Upper lobe of left lung (tissue), 6 donors: ENCODE data around the gene OPRL1. TPM values are rescaled to one million over a fixed set of nuclear protein-coding genes. Genes with fewer than 3 reads are reported as not detected.
A peak's percentile ranks its signal among the peaks of the same experiment; 100 is the strongest.

Experiments used
- ATAC-seq, 2 donors: fragments of 200-7000 bp; cut with Tn5 transposase; one replicate each; pipeline ENCODE4 v1.9.1; 2022; ENCODE audit warnings: mild to moderate bottlenecking in 2 of 2, moderate library complexity in 2 of 2; ENCODE audit not compliant: low FRiP score in 2 of 2
- DNase-seq, 2 donors: peaks; one replicate each; pipeline ENCODE4 v3.0.0-alpha.2; 2019 to 2020
- H3K27ac ChIP-seq, 4 donors: fragments of 200-600 bp; sonication (generic); one replicate each; pipeline ENCODE4 v1.5.1; 2016 to 2019
- H3K27me3 ChIP-seq, 4 donors: fragments of 200-600 bp; sonication (generic); one replicate each; pipeline ENCODE4 v1.5.1; 2017 to 2019
- H3K36me3 ChIP-seq, 4 donors: fragments of 200-600 bp; sonication (generic); one replicate each; pipeline ENCODE4 v1.5.1; 2016 to 2019
- H3K4me1 ChIP-seq, 4 donors: fragments of 200-600 bp; sonication (generic); one replicate each; pipeline ENCODE4 v1.5.1; 2018 to 2019
- H3K4me3 ChIP-seq, 4 donors: fragments of 200-600 bp; sonication (generic); one replicate each; pipeline ENCODE4 v1.5.1; 2017 to 2019; ENCODE audit warnings: mild to moderate bottlenecking in 2 of 4, moderate library complexity in 1 of 4
- H3K9me3 ChIP-seq, 4 donors: fragments of 200-600 bp; sonication (generic); one replicate each; pipeline ENCODE4 v1.5.1; 2018 to 2019
- EP300 ChIP-seq, 4 donors: sonication (generic); formaldehyde crosslinking; IDR thresholded peaks; one replicate each; pipeline ENCODE4 v1.5.1; 2017; ENCODE audit warnings: antibody characterized with exemption in 4 of 4, control low read depth in 2 of 4
- POLR2A ChIP-seq, 4 donors: fragments of 450-650 bp; IDR thresholded peaks; one replicate each; pipeline ENCODE4 v1.5.1; 2016 to 2017; ENCODE audit warnings: antibody characterized with exemption in 4 of 4, mild to moderate bottlenecking in 2 of 4
- POLR2AphosphoS5 ChIP-seq, 2 donors: sonication (generic); formaldehyde crosslinking; IDR thresholded peaks; one replicate each; pipeline ENCODE4 v1.5.1; 2017; ENCODE audit warnings: antibody characterized with exemption in 2 of 2
- WGBS, 2 donors: methylation state at CpG; one replicate each; pipeline ENCODE4 v1.1.5; 2017 to 2018; 5-methylcytosine and 5-hydroxymethylcytosine counted together
- total RNA-seq, 6 donors: library from RNA; depleted of rRNA in 4 of 6; stranded (reverse); fragments of >200 nt in 4 of 6; gene quantifications; one replicate each; pipeline versions ENCODE4 v1.1.0 to v1.2.1, GENCODE V29; 2016 to 2021
- TF ChIP-seq, protein P1 (sequence below), 6 experiments: fragments of 450-650 bp in 4 of 6; fragments of 200-600 bp in 2 of 6; sonication (generic) in 2 of 6; IDR thresholded peaks; one replicate each; pipeline ENCODE4 v1.5.1; 2016 to 2019; ENCODE audit warnings: antibody characterized with exemption in 6 of 6
- donor health status: DM: no; HTN: no; CAD: no; lungs with moderate emphysema.
- donor health status: DM: no; HTN: yes; CAD: no; lungs with severe emphysema.

Gene OPRL1
- total RNA-seq, 6 donors from 2014 or later: 1.7 to 3.1 (median 2.6) TPM

DNA sequence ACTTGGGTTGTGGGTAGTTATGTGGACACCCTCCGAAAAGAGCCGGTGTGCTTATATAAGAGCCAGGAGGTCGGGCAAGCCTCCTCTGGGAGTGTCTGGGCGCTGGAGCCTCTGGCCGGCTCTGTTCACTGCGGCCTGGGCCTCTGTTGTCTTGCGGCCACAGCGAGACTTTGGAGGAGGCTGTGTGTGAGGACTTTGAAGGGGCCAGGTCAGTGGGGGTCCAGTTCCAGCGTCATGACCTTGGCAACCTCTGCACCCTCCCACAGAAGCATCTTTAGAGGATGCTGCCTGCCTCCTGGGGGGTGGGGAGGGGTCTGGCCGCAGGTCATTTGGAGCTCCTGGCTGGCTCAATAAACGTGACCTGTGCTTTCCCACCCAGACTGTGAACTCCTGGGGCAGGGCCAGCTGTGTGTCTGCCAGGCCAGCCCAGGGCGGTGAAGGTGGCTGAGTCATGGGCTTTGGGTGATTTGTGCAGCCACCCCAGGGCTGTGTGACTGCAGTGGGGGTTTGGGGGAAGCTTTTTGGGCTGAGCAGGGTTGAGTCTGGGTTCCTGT is 15.7 kb upstream of the OPRL1 start:
- Histone ChIP-seq H3K4me3 (peak overlapping the region in 3 of 4 donors; percentile 78 to 95 (median 83)), H3K4me1 (peaks cover 24 to 38% (median 28%) of the 10 kb centered on the region in 4 donors), H3K27me3 (no peaks in the 10 kb centered on the region), H3K9me3 (no peaks in the 10 kb centered on the region), H3K27ac (peak overlapping the region in 2 of 4 donors; percentile 68 to 85), H3K36me3 (no peaks in the 10 kb centered on the region)
- DNase-seq: peak in 1 of 2 donors; percentile 56
- TF ChIP-seq EP300 (IDR thresholded peaks at IDR 0.05): no peak
- no peak for TF ChIP-seq POLR2A (IDR thresholded peaks at IDR 0.05)
- TF ChIP-seq POLR2AphosphoS5 (IDR thresholded peaks at IDR 0.05): no peak
- TF ChIP-seq, protein P1, sequence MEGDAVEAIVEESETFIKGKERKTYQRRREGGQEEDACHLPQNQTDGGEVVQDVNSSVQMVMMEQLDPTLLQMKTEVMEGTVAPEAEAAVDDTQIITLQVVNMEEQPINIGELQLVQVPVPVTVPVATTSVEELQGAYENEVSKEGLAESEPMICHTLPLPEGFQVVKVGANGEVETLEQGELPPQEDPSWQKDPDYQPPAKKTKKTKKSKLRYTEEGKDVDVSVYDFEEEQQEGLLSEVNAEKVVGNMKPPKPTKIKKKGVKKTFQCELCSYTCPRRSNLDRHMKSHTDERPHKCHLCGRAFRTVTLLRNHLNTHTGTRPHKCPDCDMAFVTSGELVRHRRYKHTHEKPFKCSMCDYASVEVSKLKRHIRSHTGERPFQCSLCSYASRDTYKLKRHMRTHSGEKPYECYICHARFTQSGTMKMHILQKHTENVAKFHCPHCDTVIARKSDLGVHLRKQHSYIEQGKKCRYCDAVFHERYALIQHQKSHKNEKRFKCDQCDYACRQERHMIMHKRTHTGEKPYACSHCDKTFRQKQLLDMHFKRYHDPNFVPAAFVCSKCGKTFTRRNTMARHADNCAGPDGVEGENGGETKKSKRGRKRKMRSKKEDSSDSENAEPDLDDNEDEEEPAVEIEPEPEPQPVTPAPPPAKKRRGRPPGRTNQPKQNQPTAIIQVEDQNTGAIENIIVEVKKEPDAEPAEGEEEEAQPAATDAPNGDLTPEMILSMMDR (IDR thresholded peaks at IDR 0.05): no peak
- ATAC-seq: no peak
- WGBS, 2 donors: 46 to 48% methylated on average over 9 to 12 of the region's 12 CpGs

DNA sequence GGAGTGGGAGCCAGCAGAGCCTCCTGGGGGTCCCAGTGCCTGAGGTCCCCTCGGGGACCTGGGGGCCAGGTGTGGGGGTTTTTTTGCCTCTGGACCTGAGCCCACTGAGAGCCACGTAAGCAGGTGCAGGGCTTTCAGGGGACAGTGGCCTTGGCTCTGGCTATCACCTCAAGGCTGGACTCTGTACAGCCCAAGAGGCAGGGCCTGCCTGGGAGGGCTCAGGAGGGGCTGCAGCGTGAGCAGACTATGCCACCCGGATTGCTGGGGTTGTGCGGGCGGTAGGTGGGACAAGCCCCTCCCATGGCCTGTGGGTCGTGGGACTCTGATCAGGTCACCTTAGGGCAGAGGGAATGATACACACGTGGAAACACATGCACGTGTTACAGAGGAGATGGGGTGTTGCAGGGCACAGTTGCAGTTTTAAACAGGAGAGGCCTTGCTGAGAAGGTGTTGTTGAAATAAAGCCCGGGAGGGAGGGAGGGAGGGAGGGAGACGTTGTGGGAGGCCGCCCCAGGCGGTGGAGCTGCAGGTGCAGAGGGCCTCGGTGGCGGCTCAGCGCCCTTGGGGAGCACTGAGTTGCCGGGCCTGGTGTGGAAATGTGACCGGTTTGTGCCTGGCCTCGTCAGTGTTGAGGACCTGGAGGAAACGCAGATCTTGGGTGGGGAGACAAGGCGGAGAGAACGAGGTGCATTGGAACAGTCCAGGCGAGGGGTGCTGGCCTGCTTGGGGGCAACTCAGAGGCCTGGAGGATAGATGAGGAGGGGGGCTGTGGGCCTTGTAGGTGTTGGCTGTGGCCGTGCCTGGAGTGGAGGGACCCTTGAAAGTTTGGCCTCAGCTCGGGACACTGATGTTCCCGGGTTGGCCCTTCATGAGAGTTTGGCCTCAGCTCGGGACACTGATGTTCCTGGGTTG is 14.6 kb upstream of the OPRL1 start:
- H3K27ac ChIP-seq: no peak overlapping the region
- DNase-seq (peak in 1 of 2 donors; percentile 60), ATAC-seq (no peak)
- no peak for TF ChIP-seq POLR2AphosphoS5 (IDR thresholded peaks at IDR 0.05)
- no peak for TF ChIP-seq EP300 (IDR thresholded peaks at IDR 0.05)
- no peak for TF ChIP-seq POLR2A (IDR thresholded peaks at IDR 0.05)
- no peaks in the 10 kb centered on the region for H3K36me3 ChIP-seq
- no peaks in the 10 kb centered on the region for H3K9me3 ChIP-seq
- WGBS, 2 donors: 51% methylated on average over 21 to 27 of the region's 27 CpGs
- H3K4me1 ChIP-seq: peaks cover 24 to 45% (median 28%) of the 10 kb centered on the region in 4 donors
- no peaks in the 10 kb centered on the region for H3K27me3 ChIP-seq
- no peak overlapping the region for H3K4me3 ChIP-seq

DNA sequence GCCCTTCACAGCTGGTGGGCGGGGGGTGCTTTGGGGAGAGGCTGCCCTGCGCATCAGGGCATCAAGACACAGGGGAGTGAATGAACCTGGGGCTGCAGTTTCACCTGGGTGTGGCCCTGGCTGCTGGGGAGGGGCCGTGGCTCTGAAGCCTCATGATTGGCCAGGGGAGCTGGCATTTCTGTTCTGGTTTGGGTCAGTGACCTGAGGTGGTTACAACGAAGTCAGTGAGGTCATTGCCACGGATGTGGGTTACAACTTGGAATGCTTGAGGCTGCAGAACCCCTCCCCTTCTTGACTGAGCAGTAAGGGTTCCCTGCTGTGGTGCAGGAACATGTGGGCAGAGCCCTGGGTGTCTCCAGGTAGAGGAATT is 13.9 kb upstream of the OPRL1 start:
- Histone ChIP-seq H3K4me1 (peaks cover 24 to 45% (median 28%) of the 10 kb centered on the region in 4 donors), H3K4me3 (no peak overlapping the region), H3K9me3 (no peaks in the 10 kb centered on the region), H3K36me3 (no peaks in the 10 kb centered on the region), H3K27ac (no peak overlapping the region), H3K27me3 (no peaks in the 10 kb centered on the region)
- 25 to 49% methylated on average over 2 to 5 of the region's 5 CpGs for WGBS, 2 donors
- ATAC-seq (no peak), DNase-seq (peak; percentile 46 to 47)
- TF ChIP-seq, protein P1 (IDR thresholded peaks at IDR 0.05): no peak
- TF ChIP-seq POLR2AphosphoS5 (IDR thresholded peaks at IDR 0.05): no peak
- no peak for TF ChIP-seq EP300 (IDR thresholded peaks at IDR 0.05)
- TF ChIP-seq POLR2A (IDR thresholded peaks at IDR 0.05): no peak

DNA sequence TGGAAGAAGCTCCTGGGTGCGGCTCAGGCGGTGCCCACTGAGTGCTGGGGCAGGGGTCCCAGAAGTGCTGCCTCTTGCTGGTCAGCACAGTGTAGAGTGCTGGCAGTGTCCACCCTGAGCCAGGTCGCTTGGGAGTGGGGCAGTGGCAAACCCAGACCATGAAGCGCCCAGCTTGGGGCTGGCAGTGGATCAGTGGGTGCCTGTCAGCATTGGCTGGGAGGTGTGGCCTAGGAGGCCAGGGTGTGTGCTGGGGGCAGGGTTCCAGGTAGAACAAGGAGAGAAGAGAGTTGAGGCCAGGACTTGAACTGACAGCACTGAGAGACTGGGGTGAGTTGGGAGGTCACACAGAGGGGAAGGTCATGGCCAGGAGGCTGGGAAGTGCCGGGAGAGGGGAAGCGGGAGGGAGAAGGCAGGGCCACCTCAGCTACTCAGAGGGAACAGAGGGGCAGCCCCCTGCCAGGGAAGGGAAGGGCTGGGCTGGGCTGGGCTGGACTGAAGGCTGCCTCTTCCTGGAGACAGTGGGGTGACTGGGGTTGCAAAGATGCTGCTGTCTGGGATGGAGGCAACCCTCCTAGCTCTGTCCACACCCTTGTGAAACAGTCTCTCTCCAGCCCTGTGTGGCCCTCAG is 12.8 kb upstream of the OPRL1 start:
- Histone ChIP-seq H3K4me3 (no peak overlapping the region), H3K9me3 (no peaks in the 10 kb centered on the region), H3K27me3 (no peaks in the 10 kb centered on the region), H3K4me1 (peaks cover 22 to 45% (median 28%) of the 10 kb centered on the region in 4 donors), H3K27ac (no peak overlapping the region), H3K36me3 (peaks cover 0 to 5% (median under 1%) of the 10 kb centered on the region in 4 donors)
- peak in 1 of 2 donors; percentile 44 for DNase-seq
- WGBS, 2 donors: 79 to 89% methylated on average over 5 to 6 of the region's 6 CpGs
- TF ChIP-seq EP300 (IDR thresholded peaks at IDR 0.05): no peak
- TF ChIP-seq, protein P1 (IDR thresholded peaks at IDR 0.05): no peak
- TF ChIP-seq POLR2AphosphoS5 (IDR thresholded peaks at IDR 0.05): no peak
- no peak for TF ChIP-seq POLR2A (IDR thresholded peaks at IDR 0.05)
- ATAC-seq: no peak
